ENCODE measurements around the gene ERN2. TPM values are rescaled to one million over a fixed set of nuclear protein-coding genes. Genes with fewer than 3 reads are reported as not detected.
A peak's percentile ranks its signal among the peaks of the same experiment; 100 is the strongest.

The ERN2 gene
- total RNA-seq, 2 donors from 2014 or later = 121 to 191 TPM

GRCh38 chr16:23704772-23705516 lies 8.1 kb downstream of the ERN2 start:
- Histone ChIP-seq H3K36me3 (peaks cover 5% of the 10 kb centered on the region), H3K4me1 (no peaks in the 10 kb centered on the region), H3K9ac (ENCODE audit: low read depth in 2 of 2, low read length in 2 of 2) (no peak overlapping the region), H3K9me3 (no peaks in the 10 kb centered on the region), H3K27me3 (no peaks in the 10 kb centered on the region), H3K4me3 (no peak overlapping the region), H3K27ac (no peak overlapping the region)
- no peak for DNase-seq
- TF ChIP-seq, protein P1, sequence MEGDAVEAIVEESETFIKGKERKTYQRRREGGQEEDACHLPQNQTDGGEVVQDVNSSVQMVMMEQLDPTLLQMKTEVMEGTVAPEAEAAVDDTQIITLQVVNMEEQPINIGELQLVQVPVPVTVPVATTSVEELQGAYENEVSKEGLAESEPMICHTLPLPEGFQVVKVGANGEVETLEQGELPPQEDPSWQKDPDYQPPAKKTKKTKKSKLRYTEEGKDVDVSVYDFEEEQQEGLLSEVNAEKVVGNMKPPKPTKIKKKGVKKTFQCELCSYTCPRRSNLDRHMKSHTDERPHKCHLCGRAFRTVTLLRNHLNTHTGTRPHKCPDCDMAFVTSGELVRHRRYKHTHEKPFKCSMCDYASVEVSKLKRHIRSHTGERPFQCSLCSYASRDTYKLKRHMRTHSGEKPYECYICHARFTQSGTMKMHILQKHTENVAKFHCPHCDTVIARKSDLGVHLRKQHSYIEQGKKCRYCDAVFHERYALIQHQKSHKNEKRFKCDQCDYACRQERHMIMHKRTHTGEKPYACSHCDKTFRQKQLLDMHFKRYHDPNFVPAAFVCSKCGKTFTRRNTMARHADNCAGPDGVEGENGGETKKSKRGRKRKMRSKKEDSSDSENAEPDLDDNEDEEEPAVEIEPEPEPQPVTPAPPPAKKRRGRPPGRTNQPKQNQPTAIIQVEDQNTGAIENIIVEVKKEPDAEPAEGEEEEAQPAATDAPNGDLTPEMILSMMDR (IDR thresholded peaks at IDR 0.05) = no peak
- intact Hi-C loops (cut with DNase I) = no loop called here

DNA sequence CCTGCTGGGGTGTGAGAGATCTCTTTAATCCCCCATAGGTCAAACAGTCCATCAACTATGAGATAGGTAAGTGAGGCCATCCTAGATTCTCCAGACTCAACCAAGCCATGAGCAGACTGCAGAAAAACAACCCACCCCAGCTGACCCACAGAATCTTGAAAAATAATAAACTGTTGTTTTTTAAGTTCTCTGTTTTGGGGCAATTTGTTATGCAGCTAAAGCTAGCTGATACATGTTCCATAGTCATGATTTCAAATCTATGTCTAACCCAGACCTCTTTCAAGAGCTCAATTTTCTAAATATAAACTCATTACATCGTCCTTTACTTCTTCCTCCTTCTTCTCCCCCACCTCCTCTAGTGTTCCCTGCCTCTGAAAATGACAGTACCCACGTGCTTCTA lies 10.1 kb downstream of the ERN2 start:
- intact Hi-C loops (cut with DNase I) = no loop called here
- no peak overlapping the region for H3K9ac ChIP-seq (ENCODE audit: low read depth in 2 of 2, low read length in 2 of 2)
- TF ChIP-seq, protein P1 (IDR thresholded peaks at IDR 0.05) = no peak
- no peaks in the 10 kb centered on the region for H3K27me3 ChIP-seq
- H3K4me3 ChIP-seq = no peak overlapping the region
- no peaks in the 10 kb centered on the region for H3K9me3 ChIP-seq
- no peaks in the 10 kb centered on the region for H3K4me1 ChIP-seq
- no peak overlapping the region for H3K27ac ChIP-seq
- H3K36me3 ChIP-seq = peaks cover 5% of the 10 kb centered on the region
- no peak for DNase-seq

DNA sequence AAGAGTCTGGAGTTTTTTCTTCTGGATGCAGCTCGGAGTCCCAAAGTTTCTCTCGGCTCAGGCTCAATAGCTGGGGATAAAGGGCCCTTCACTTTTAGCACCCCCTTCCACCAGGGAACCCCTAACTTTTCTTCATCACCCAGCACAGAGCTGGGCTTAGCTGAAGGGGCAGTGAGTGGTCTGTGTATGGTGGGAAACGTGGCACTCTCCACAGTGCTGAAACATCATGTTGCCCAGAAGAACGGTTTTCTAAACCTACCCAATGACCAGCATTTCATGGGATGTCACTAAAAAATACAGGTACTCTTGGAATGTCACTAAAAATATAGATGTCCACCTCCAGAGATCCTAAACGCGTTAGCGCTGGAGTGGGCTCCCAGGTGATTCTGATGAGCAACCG lies 12.0 kb downstream of the ERN2 start:
- Histone ChIP-seq H3K36me3 (no peaks in the 10 kb centered on the region), H3K4me1 (no peaks in the 10 kb centered on the region), H3K9ac (ENCODE audit: low read depth in 2 of 2, low read length in 2 of 2) (no peak overlapping the region), H3K27me3 (no peaks in the 10 kb centered on the region), H3K9me3 (no peaks in the 10 kb centered on the region), H3K27ac (no peak overlapping the region), H3K4me3 (no peak overlapping the region)
- no peak for DNase-seq
- intact Hi-C loops (cut with DNase I) = no loop called here
- TF ChIP-seq, protein P1 (IDR thresholded peaks at IDR 0.05) = no peak

GRCh38 chr16:23700509-23700908 lies 12.5 kb downstream of the ERN2 start:
- TF ChIP-seq, protein P1 (IDR thresholded peaks at IDR 0.05) = no peak
- Histone ChIP-seq H3K9ac (ENCODE audit: low read depth in 2 of 2, low read length in 2 of 2) (no peak overlapping the region), H3K4me1 (no peaks in the 10 kb centered on the region), H3K4me3 (no peak overlapping the region), H3K27me3 (no peaks in the 10 kb centered on the region), H3K36me3 (no peaks in the 10 kb centered on the region), H3K9me3 (no peaks in the 10 kb centered on the region), H3K27ac (peak overlapping the region; percentile 75)
- intact Hi-C loops (cut with DNase I) = no loop called here
- no peak for DNase-seq

DNA sequence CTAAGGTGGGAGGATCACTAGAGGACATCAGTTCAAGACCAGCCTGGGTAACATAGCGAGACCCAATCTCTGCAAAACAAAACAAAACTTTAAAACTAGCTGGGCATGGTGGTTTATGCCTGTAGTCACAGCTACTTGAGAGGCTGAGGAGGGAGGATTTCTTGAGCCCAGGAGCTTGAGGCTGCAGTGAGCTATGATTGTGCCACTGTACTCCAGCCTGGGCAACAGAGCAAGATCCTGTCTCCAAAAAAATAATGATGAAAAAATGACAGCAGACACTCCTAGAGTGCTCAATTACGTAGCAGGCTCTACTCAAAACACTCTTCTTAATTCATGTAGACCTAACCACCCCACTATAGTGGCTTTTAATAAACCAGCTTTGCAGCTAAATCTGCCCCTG lies 12.9 kb downstream of the ERN2 start:
- Histone ChIP-seq H3K36me3 (no peaks in the 10 kb centered on the region), H3K4me3 (no peak overlapping the region), H3K27me3 (no peaks in the 10 kb centered on the region), H3K4me1 (no peaks in the 10 kb centered on the region), H3K9me3 (no peaks in the 10 kb centered on the region), H3K9ac (ENCODE audit: low read depth in 2 of 2, low read length in 2 of 2) (no peak overlapping the region), H3K27ac (peak overlapping the region; percentile 75)
- no peak for DNase-seq
- intact Hi-C loops (cut with DNase I) = no loop called here
- TF ChIP-seq, protein P1 (IDR thresholded peaks at IDR 0.05) = no peak
